SH-SY5Y (cell line): Measurements from ENCODE around the gene FAM131C.

ENCODE experiments used
- GATA2 ChIP-seq: IDR thresholded peaks from 2 replicates; pipeline ENCODE4 v1.6.1; 2011; ENCODE audit warnings: mild to moderate bottlenecking, low read depth, low read length
- GATA3 ChIP-seq: IDR thresholded peaks from 2 replicates; pipeline ENCODE4 v1.6.1; 2011; ENCODE audit warnings: low read depth, mild to moderate bottlenecking, low read length, moderate library complexity

- no peak for TF ChIP-seq GATA2
- no peak for TF ChIP-seq GATA3
These were observed 4.8 kb downstream of the FAM131C start for GRCh38 chr1:16068356-16069270.
